HepG2 (cell line): ENCODE data around the gene ENPP1. TPM values are rescaled to one million over a fixed set of nuclear protein-coding genes. Genes with fewer than 3 reads are reported as not detected.

Source experiments
- FOSL1 ChIP-seq: sonication (generic); formaldehyde crosslinking; IDR thresholded peaks from 2 replicates; pipeline ENCODE4 v1.9.0; 2021; ENCODE audit warnings: missing genetic modification reagents, borderline replicate concordance
- HIVEP1 ChIP-seq: sonication (generic); formaldehyde crosslinking; IDR thresholded peaks from 2 replicates; pipeline ENCODE4 v1.4.0; 2020; ENCODE audit warnings: mild to moderate bottlenecking, missing genetic modification reagents
- KLF6 ChIP-seq: IDR thresholded peaks from 2 replicates; pipeline ENCODE4 v1.8.0; 2016; ENCODE audit warnings: missing biosample characterization, missing genetic modification reagents
- MAF1 ChIP-seq: sonication (generic); formaldehyde crosslinking; IDR thresholded peaks from 2 replicates; pipeline ENCODE4 v1.5.0; 2020; ENCODE audit warnings: missing genetic modification reagents, borderline replicate concordance
- MATR3 ChIP-seq: sonication (generic); formaldehyde crosslinking; IDR thresholded peaks from 2 replicates; pipeline ENCODE4 v1.4.0; 2020; ENCODE audit warnings: missing genetic modification reagents
- MLXIP ChIP-seq: sonication (generic); formaldehyde crosslinking; IDR thresholded peaks from 2 replicates; pipeline ENCODE4 v1.9.0; 2021; ENCODE audit warnings: missing genetic modification reagents, borderline replicate concordance
- MTF1 ChIP-seq: sonication (generic); formaldehyde crosslinking; IDR thresholded peaks from 2 replicates; pipeline ENCODE4 v1.5.0; 2020; ENCODE audit warnings: missing genetic modification reagents
- MZF1 ChIP-seq: sonication (generic); formaldehyde crosslinking; IDR thresholded peaks from 2 replicates; pipeline ENCODE4 v1.8.1; 2023; ENCODE audit warnings: mild to moderate bottlenecking, missing genetic modification reagents, borderline replicate concordance
- RFX1 ChIP-seq: fragments of 450-650 bp; IDR thresholded peaks from 2 replicates; pipeline ENCODE4 v1.6.1; 2017
- SAFB2 ChIP-seq: sonication (generic); formaldehyde crosslinking; IDR thresholded peaks from 2 replicates; pipeline ENCODE4 v1.5.1; 2020; ENCODE audit warnings: missing genetic modification reagents, low read depth, mild to moderate bottlenecking, borderline replicate concordance
- SNAPC2 ChIP-seq: sonication (generic); formaldehyde crosslinking; IDR thresholded peaks from 2 replicates; pipeline ENCODE4 v1.8.1; 2022; ENCODE audit warnings: mild to moderate bottlenecking, missing genetic modification reagents
- SP1 ChIP-seq, 2 experiments: fragments of 450-650 bp in 1 of 2; sonication (generic) in 1 of 2; formaldehyde crosslinking in 1 of 2; IDR thresholded peaks; 2 replicates each; pipeline versions ENCODE4 v1.4.0 to v1.6.1; 2016 to 2020; ENCODE audit warnings: missing genetic modification reagents in 1 of 2
- YY1 ChIP-seq: IDR thresholded peaks from 2 replicates; pipeline ENCODE4 v1.6.1; 2011; ENCODE audit warnings: low read length, low read depth, moderate library complexity, mild to moderate bottlenecking; ENCODE audit not compliant: insufficient read depth, insufficient replicate concordance
- ZC3H13 ChIP-seq: sonication (generic); formaldehyde crosslinking; IDR thresholded peaks from 2 replicates; pipeline ENCODE4 v1.8.1; 2023; ENCODE audit warnings: mild to moderate bottlenecking, missing genetic modification reagents, moderate library complexity
- ZNF251 ChIP-seq: sonication (generic); formaldehyde crosslinking; IDR thresholded peaks from 2 replicates; pipeline ENCODE4 v1.9.0; 2021; ENCODE audit warnings: mild to moderate bottlenecking, missing genetic modification reagents
- ZNF296 ChIP-seq: sonication (generic); formaldehyde crosslinking; conservative IDR thresholded peaks from 2 replicates; pipeline ENCODE4 v1.5.0; 2020; ENCODE audit warnings: mild to moderate bottlenecking, missing genetic modification reagents
- ZNF672 ChIP-seq: sonication (generic); formaldehyde crosslinking; IDR thresholded peaks from 2 replicates; pipeline ENCODE4 v1.8.1; 2022; ENCODE audit warnings: missing genetic modification reagents
- ZNF720 ChIP-seq: sonication (generic); formaldehyde crosslinking; IDR thresholded peaks from 2 replicates; pipeline ENCODE4 v1.4.0; 2020; ENCODE audit warnings: missing genetic modification reagents
- polyA plus RNA-seq, 8 experiments: library from polyadenylated mRNA; depleted of rRNA in 3 of 8; stranded (reverse) in 7 of 8; unstranded in 1 of 8; fragments of >200 nt; fragmentation: Illumina TruSeq in 4 of 8; extraction: Trizol in 4 of 8; gene quantifications; 2 replicates each; pipeline versions ENCODE4 v1.2.1 to v1.2.3, GENCODE V29; 2011 to 2016; ENCODE audit warnings: low read depth in 4 of 8, missing spikeins in 1 of 8, mixed read lengths in 1 of 8; ENCODE audit not compliant: insufficient read depth in 1 of 8
- total RNA-seq, 5 experiments: library from RNA; depleted of rRNA; stranded (reverse); fragments of >200 nt; fragmentation: Illumina TruSeq; extraction: Trizol; gene quantifications; 2 replicates each; pipeline ENCODE4 v1.2.3, GENCODE V29; 2016; ENCODE audit warnings: low read depth in 1 of 5
- TF ChIP-seq, protein P1 (sequence below): sonication (generic); formaldehyde crosslinking; IDR thresholded peaks from 2 replicates; pipeline ENCODE4 v1.4.0; 2020; ENCODE audit warnings: mild to moderate bottlenecking, missing genetic modification reagents

Gene ENPP1
- total and polyA plus RNA-seq, 2 of the 13 experiments (the other 11 are each of a cell fraction or from before 2014, with no cell fraction given), result 56.5 to 160 TPM

- TF ChIP-seq, protein P1, sequence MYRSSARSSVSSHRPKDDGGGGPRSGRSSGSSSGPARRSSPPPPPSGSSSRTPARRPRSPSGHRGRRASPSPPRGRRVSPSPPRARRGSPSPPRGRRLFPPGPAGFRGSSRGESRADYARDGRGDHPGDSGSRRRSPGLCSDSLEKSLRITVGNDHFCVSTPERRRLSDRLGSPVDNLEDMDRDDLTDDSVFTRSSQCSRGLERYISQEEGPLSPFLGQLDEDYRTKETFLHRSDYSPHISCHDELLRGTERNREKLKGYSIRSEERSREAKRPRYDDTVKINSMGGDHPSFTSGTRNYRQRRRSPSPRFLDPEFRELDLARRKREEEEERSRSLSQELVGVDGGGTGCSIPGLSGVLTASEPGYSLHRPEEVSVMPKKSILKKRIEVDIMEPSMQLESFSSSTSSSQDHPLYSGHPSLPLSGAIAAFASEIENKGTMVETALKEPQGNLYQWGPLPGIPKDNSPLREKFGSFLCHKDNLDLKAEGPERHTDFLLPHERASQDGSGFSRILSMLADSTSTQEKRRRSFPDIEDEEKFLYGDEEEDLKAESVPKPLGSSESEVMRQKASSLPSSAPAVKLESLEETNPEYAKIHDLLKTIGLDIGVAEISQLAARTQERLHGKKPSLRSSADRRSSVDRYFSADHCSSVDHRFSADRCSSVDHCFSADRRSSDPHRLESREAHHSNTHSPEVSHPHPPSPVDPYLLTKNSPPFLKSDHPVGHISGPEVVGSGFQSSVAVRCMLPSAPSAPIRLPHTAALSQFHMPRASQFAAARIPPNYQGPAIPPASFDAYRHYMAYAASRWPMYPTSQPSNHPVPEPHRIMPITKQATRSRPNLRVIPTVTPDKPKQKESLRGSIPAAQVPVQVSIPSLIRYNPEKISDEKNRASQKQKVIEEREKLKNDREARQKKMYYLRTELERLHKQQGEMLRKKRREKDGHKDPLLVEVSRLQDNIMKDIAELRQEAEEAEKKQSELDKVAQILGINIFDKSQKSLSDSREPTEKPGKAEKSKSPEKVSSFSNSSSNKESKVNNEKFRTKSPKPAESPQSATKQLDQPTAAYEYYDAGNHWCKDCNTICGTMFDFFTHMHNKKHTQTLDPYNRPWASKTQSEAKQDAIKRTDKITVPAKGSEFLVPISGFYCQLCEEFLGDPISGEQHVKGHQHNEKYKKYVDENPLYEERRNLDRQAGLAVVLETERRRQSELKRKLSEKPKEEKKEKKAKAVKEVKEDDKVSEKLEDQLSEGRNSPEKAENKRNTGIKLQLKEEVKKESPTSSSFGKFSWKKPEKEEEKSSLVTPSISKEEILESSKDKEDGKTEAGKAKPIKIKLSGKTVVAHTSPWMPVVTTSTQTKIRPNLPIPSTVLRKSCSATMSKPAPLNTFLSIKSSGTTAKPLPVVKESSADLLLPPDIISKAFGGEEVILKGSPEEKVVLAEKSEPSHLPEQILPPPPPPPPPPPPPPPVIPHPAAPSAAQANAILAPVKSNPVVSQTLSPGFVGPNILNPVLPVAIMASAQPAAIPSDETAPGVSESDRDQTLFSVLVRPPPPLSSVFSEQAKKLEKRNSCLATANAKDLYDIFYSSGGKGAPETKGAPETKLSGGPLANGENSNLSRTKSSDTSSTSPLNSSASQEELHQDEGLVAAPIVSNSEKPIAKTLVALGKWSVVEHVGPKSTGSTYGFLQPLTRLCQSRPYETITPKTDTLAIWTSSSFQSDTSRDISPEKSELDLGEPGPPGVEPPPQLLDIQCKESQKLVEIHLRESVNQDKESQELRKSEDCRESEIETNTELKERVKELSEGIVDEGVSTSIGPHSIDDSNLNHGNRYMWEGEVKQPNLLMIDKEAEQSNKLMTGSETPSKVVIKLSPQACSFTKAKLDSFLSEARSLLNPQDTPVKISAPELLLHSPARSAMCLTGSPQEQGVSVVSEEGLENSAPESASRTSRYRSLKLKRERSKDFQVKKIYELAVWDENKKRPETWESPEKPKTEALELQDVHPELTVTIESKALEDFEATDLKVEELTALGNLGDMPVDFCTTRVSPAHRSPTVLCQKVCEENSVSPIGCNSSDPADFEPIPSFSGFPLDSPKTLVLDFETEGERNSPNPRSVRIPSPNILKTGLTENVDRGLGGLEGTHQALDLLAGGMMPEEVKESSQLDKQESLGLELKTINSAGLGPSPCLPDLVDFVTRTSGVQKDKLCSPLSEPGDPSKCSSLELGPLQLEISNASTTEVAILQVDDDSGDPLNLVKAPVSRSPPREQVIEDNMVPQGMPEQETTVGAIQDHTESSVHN (CRISPR knock-in tag), result no peak
- TF ChIP-seq ZNF296 (no peak), RFX1 (no peak), ZNF251 (CRISPR knock-in tag) (no peak), ZNF672 (CRISPR knock-in tag) (no peak), HIVEP1 (CRISPR knock-in tag) (no peak), MZF1 (CRISPR knock-in tag) (peak; percentile 51; the same call in 1 of the 2 replicates), MTF1 (CRISPR knock-in tag) (no peak), SP1 (IDR thresholded peaks at IDR 0.05) (no peak), SP1 (CRISPR knock-in tag; IDR thresholded peaks at IDR 0.05) (no peak), MLXIP (CRISPR knock-in tag) (no peak), MAF1 (CRISPR knock-in tag) (no peak), MATR3 (CRISPR knock-in tag) (no peak), FOSL1 (CRISPR knock-in tag) (no peak; the same call in 1 of the 2 replicates), SAFB2 (CRISPR knock-in tag) (peak; percentile 48; the same call in 1 of the 2 replicates), SNAPC2 (0 out of 2 replicates have a peak, but pooled peaks have one; percentile 44), ZC3H13 (CRISPR knock-in tag) (peak; percentile 51; the same call in 1 of the 2 replicates), ZNF720 (CRISPR knock-in tag) (no peak), KLF6 (peak; percentile 60; the same call in 1 of the 2 replicates), YY1 (peak; percentile 39)
Observed at GRCh38 chr6:131894493-131895424, 86.9 kb downstream of the ENPP1 start (continued).
